ENCODE measurements around the gene SLC4A2. TPM values are rescaled to one million over a fixed set of nuclear protein-coding genes. Genes with fewer than 3 reads are reported as not detected.

The SLC4A2 gene
- total RNA-seq, 4 donors from 2014 or later: 48.5 to 109 (median 69.0) TPM

DNA sequence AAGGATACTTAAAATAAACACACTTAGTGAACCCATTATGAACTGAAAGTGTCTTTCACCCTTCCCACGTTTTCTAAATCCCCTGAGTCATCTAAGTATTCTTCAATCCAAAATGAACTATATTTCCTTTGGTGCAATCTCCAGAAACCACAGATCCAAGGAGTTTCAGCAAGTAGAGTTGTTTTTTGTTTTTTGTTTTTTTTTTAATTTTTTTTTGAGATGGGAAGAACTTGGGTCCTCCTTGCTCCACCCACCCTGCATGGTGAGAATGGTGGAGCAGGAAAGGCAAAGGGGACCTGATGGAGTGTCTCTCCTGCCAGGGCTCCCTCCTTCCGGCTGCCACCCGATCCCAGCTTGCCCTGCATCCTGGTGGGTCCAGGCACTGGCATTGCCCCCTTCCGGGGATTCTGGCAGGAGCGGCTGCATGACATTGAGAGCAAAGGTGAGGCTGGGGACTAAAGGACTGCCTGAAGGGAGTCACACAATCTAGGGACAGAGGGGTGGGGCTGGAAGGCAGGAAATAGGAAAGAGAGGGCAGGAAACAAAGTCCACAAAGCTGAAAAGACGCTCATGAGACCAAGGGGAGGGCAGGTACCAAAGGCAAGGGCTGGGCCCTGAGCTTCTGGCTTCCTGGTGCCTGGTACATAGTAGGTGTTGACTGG lies 47.2 kb upstream of the SLC4A2 start:
- TF ChIP-seq CTCF (IDR thresholded peaks at IDR 0.05) (no peak), POLR2A (IDR thresholded peaks at IDR 0.05) (no peak)
- 61 to 78% methylated on average over 6 of the region's 6 CpGs for WGBS, 2 donors
- intact Hi-C loops (cut with DNase I): no loop called here
- Histone ChIP-seq H3K27ac (no peak overlapping the region), H3K36me3 (no peaks in the 10 kb centered on the region), H3K4me1 (peaks cover 7 to 33% of the 10 kb centered on the region in 2 donors), H3K4me3 (replicated peaks in 1 of 3) (no peak overlapping the region), H3K9me3 (no peaks in the 10 kb centered on the region), H3K27me3 (peaks cover 4% of the 10 kb centered on the region)
- DNase-seq: no peak

- 30 to 37% methylated on average over 15 to 17 of the region's 23 CpGs for WGBS, 2 donors
- Histone ChIP-seq H3K27ac (no peak overlapping the region), H3K4me1 (peaks cover 7 to 36% of the 10 kb centered on the region in 2 donors), H3K4me3 (replicated peaks in 1 of 3) (no peak overlapping the region), H3K36me3 (no peaks in the 10 kb centered on the region), H3K27me3 (peaks cover 4% of the 10 kb centered on the region), H3K9me3 (no peaks in the 10 kb centered on the region)
- TF ChIP-seq POLR2A (IDR thresholded peaks at IDR 0.05) (no peak), CTCF (IDR thresholded peaks at IDR 0.05) (peak in 3 of 6 experiments; percentile 9 to 32 (median 17))
- intact Hi-C loops (cut with DNase I): no loop called here
- DNase-seq: no peak
Measured at GRCh38 chr7:151012911-151013347, 46.5 kb upstream of the SLC4A2 start.

GRCh38 chr7:151013356-151013732 lies 46.0 kb upstream of the SLC4A2 start:
- TF ChIP-seq CTCF (IDR thresholded peaks at IDR 0.05) (no peak), POLR2A (IDR thresholded peaks at IDR 0.05) (no peak)
- Histone ChIP-seq H3K36me3 (no peaks in the 10 kb centered on the region), H3K9me3 (no peaks in the 10 kb centered on the region), H3K27me3 (peaks cover 4% of the 10 kb centered on the region), H3K4me1 (peaks cover 7 to 37% of the 10 kb centered on the region in 2 donors), H3K27ac (no peak overlapping the region), H3K4me3 (replicated peaks in 1 of 3) (peak overlapping the region in 1 of 3 donors; percentile 4)
- intact Hi-C loops (cut with DNase I): no loop called here
- WGBS, 2 donors: 5 to 30% methylated on average over 4 of the region's 26 CpGs
- no peak for DNase-seq

GRCh38 chr7:151013733-151014497 lies 45.5 kb upstream of the SLC4A2 start:
- Histone ChIP-seq H3K36me3 (no peaks in the 10 kb centered on the region), H3K4me1 (peaks cover 7 to 39% of the 10 kb centered on the region in 2 donors), H3K4me3 (replicated peaks in 1 of 3) (peak overlapping the region in 1 of 3 donors; percentile 4), H3K9me3 (no peaks in the 10 kb centered on the region), H3K27ac (no peak overlapping the region), H3K27me3 (peaks cover 4% of the 10 kb centered on the region)
- no peak for TF ChIP-seq CTCF (IDR thresholded peaks at IDR 0.05)
- TF ChIP-seq POLR2A (IDR thresholded peaks at IDR 0.05): no peak
- peak; percentile 26 to 38 for DNase-seq
- 37 to 40% methylated on average over 16 to 31 of the region's 55 CpGs for WGBS, 2 donors
- intact Hi-C loops (cut with DNase I): no loop called here

- peaks cover 7 to 36% of the 10 kb centered on the region in 2 donors for H3K4me1 ChIP-seq
- no peaks in the 10 kb centered on the region for H3K36me3 ChIP-seq
- intact Hi-C loops (cut with DNase I): no loop called here
- no peaks in the 10 kb centered on the region for H3K9me3 ChIP-seq
- no peak for DNase-seq
- H3K4me3 ChIP-seq (replicated peaks in 1 of 3): no peak overlapping the region
- peaks cover 4% of the 10 kb centered on the region for H3K27me3 ChIP-seq
- no peak overlapping the region for H3K27ac ChIP-seq
- TF ChIP-seq CTCF (IDR thresholded peaks at IDR 0.05) (no peak), POLR2A (IDR thresholded peaks at IDR 0.05) (no peak)
- 83 to 85% methylated on average over 8 of the region's 8 CpGs for WGBS, 2 donors
Measured at GRCh38 chr7:151014950-151015349, 44.4 kb upstream of the SLC4A2 start.
